ENCODE data around the gene SLC4A9.

SLC4A9 gene

DNA sequence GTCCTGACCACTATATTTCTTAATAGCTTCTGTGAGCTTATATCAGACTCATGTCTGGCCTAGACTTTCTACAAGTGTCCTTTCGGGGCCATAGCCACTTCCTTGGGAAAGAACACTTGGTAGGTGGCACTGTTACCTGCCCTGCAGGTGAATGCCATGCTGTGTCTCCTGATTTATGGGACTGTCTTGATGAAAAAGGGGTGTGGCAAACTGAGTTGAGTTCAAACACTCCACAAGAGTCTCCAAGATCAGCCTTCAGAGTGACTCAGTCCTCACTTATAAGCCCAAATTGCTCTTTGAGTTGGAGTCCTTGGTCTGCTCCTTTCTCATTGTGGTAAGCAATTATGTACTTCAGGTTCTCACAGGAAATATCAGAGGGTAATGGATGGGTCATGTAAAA lies 31.7 kb downstream of the SLC4A9 start:
- H3K4me1 ChIP-seq (ENCODE audit: control insufficient read depth in 1 of 2, insufficient read depth in 1 of 2, low read depth in 1 of 2, low read length in 1 of 2), result no peaks in the 10 kb centered on the region
- no peaks in the 10 kb centered on the region for H3K36me3 ChIP-seq
- no peak overlapping the region for H3K4me3 ChIP-seq (ENCODE audit: low read depth in 1 of 2, low read length in 1 of 2)
- no peaks in the 10 kb centered on the region for H3K9me3 ChIP-seq
- H3K27ac ChIP-seq, result no peak overlapping the region
- no peaks in the 10 kb centered on the region for H3K27me3 ChIP-seq
- TF ChIP-seq CTCF (IDR thresholded peaks at IDR 0.05), result no peak

GRCh38 chr5:140393738-140394137 lies 33.7 kb downstream of the SLC4A9 start:
- Histone ChIP-seq H3K4me3 (ENCODE audit: low read depth in 1 of 2, low read length in 1 of 2) (no peak overlapping the region), H3K4me1 (ENCODE audit: control insufficient read depth in 1 of 2, insufficient read depth in 1 of 2, low read depth in 1 of 2, low read length in 1 of 2) (no peaks in the 10 kb centered on the region), H3K36me3 (no peaks in the 10 kb centered on the region), H3K27ac (no peak overlapping the region), H3K9me3 (no peaks in the 10 kb centered on the region), H3K27me3 (no peaks in the 10 kb centered on the region)
- TF ChIP-seq CTCF (IDR thresholded peaks at IDR 0.05), result no peak

GRCh38 chr5:140398379-140398811 lies 38.4 kb downstream of the SLC4A9 start:
- Histone ChIP-seq H3K27me3 (no peaks in the 10 kb centered on the region), H3K9me3 (no peaks in the 10 kb centered on the region), H3K4me3 (ENCODE audit: low read depth in 1 of 2, low read length in 1 of 2) (no peak overlapping the region), H3K4me1 (ENCODE audit: control insufficient read depth in 1 of 2, insufficient read depth in 1 of 2, low read depth in 1 of 2, low read length in 1 of 2) (peaks cover 14 to 17% of the 10 kb centered on the region in 2 experiments), H3K27ac (no peak overlapping the region), H3K36me3 (no peaks in the 10 kb centered on the region)
- no peak for TF ChIP-seq CTCF (IDR thresholded peaks at IDR 0.05)

GRCh38 chr5:140399979-140400729 lies 40.2 kb downstream of the SLC4A9 start:
- Histone ChIP-seq H3K27me3 (no peaks in the 10 kb centered on the region), H3K36me3 (no peaks in the 10 kb centered on the region), H3K27ac (peak overlapping the region; percentile 99), H3K4me1 (ENCODE audit: control insufficient read depth in 1 of 2, insufficient read depth in 1 of 2, low read depth in 1 of 2, low read length in 1 of 2) (peaks cover 31 to 34% of the 10 kb centered on the region in 2 experiments), H3K4me3 (ENCODE audit: low read depth in 1 of 2, low read length in 1 of 2) (peak overlapping the region; percentile 85 to 98), H3K9me3 (no peaks in the 10 kb centered on the region)
- no peak for TF ChIP-seq CTCF (IDR thresholded peaks at IDR 0.05)

DNA sequence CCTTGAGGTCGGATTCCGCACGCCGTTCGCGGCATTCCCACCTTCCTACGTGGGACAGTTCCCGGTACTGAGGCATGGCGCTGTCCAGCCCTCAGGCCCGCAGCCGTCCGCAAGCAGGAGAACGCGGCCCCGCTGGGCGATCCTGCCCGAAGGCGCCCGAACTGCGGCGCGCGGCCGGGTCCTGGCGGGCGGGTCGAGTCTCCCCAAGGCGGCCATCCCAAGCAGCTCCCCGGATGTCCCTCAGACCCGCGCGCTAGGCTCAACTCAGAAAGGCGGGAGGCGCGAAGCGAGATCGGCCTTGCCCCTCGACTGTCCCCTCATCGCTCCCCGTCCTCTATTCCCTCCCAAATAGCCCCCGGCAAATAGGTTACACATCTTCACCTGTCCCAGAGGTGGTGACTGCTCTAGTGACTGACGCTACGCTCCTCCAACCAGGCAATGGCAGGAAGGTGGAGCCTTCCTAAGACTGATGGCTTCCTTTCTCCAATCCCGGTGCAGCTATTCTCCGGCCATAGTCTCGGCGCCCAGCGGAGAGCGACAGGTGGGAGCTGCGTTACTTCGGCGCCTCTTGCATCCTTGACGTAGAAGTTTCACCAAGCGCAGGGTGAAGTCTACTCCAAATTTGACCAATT lies 40.9 kb downstream of the SLC4A9 start:
- no peaks in the 10 kb centered on the region for H3K27me3 ChIP-seq
- peak overlapping the region; percentile 85 to 98 for H3K4me3 ChIP-seq (ENCODE audit: low read depth in 1 of 2, low read length in 1 of 2)
- peak overlapping the region; percentile 99 for H3K27ac ChIP-seq
- no peaks in the 10 kb centered on the region for H3K9me3 ChIP-seq
- peaks cover 3% of the 10 kb centered on the region for H3K36me3 ChIP-seq
- peaks cover 31 to 34% of the 10 kb centered on the region in 2 experiments for H3K4me1 ChIP-seq (ENCODE audit: control insufficient read depth in 1 of 2, insufficient read depth in 1 of 2, low read depth in 1 of 2, low read length in 1 of 2)
- peak; percentile 9 for TF ChIP-seq CTCF (IDR thresholded peaks at IDR 0.05)

Measured in neutrophil (primary cell).